IMR-90 (cell line): ENCODE results near the gene LRRC52.

Experiments used
- BHLHE40 ChIP-seq: fragments of 150-350 bp; IDR thresholded peaks from 2 replicates; pipeline ENCODE4 v1.6.1; 2016; ENCODE audit warnings: mild to moderate bottlenecking, low read depth, low read length
- CEBPB ChIP-seq: IDR thresholded peaks from 2 replicates; pipeline ENCODE4 v1.6.1; 2012; ENCODE audit warnings: low read depth, low read length, improper control_type of control experiment
- CHD1 ChIP-seq: IDR thresholded peaks from 2 replicates; pipeline ENCODE4 v1.6.1; 2012; ENCODE audit warnings: low read depth, low read length, improper control_type of control experiment
- FOS ChIP-seq: fragments of 150-350 bp; IDR thresholded peaks from 2 replicates; pipeline ENCODE4 v1.6.1; 2016; ENCODE audit warnings: low read depth, low read length
- MAFK ChIP-seq: IDR thresholded peaks from 2 replicates; pipeline ENCODE4 v1.6.1; 2012; ENCODE audit warnings: low read depth, low read length, improper control_type of control experiment
- MXI1 ChIP-seq: IDR thresholded peaks from 2 replicates; pipeline ENCODE4 v1.6.1; 2012; ENCODE audit warnings: low read depth, mild to moderate bottlenecking, low read length, moderate library complexity, borderline replicate concordance
- NFE2L2 ChIP-seq: fragments of 150-350 bp; IDR thresholded peaks from 2 replicates; pipeline ENCODE4 v1.6.1; 2016; ENCODE audit warnings: low read depth, mild to moderate bottlenecking, low read length
- POLR2A ChIP-seq: IDR thresholded peaks from 2 replicates; pipeline ENCODE4 v1.6.1; 2012; ENCODE audit warnings: mild to moderate bottlenecking, low read depth, low read length
- RCOR1 ChIP-seq: IDR thresholded peaks from 2 replicates; pipeline ENCODE4 v1.6.1; 2012; ENCODE audit warnings: mild to moderate bottlenecking, low read length, improper control_type of control experiment; ENCODE audit not compliant: insufficient replicate concordance
- RFX5 ChIP-seq: IDR thresholded peaks from 2 replicates; pipeline ENCODE4 v1.8.0; 2012; ENCODE audit warnings: low read depth, mild to moderate bottlenecking, low read length, moderate library complexity
- SMC3 ChIP-seq: fragments of 150-350 bp; IDR thresholded peaks from 2 replicates; pipeline ENCODE4 v1.6.1; 2016; ENCODE audit warnings: low read depth, mild to moderate bottlenecking, antibody characterized with exemption, low read length, moderate library complexity
- TF ChIP-seq, protein P1 (sequence below): conservative IDR thresholded peaks from 2 replicates; pipeline ENCODE4 v1.5.1; 2012; ENCODE audit warnings: mild to moderate bottlenecking, low read depth, low read length, improper control_type of control experiment
- TF ChIP-seq, protein P2 (sequence below): fragments of 150-350 bp; IDR thresholded peaks from 2 replicates; pipeline ENCODE4 v1.6.1; 2016; ENCODE audit warnings: low read depth, mild to moderate bottlenecking, low read length, moderate library complexity, borderline replicate concordance
- TF ChIP-seq, protein P3 (sequence below): fragments of 150-350 bp; IDR thresholded peaks from 2 replicates; pipeline ENCODE4 v1.6.1; 2017; ENCODE audit warnings: mild to moderate bottlenecking, antibody characterized with exemption, low read length, low read depth

DNA sequence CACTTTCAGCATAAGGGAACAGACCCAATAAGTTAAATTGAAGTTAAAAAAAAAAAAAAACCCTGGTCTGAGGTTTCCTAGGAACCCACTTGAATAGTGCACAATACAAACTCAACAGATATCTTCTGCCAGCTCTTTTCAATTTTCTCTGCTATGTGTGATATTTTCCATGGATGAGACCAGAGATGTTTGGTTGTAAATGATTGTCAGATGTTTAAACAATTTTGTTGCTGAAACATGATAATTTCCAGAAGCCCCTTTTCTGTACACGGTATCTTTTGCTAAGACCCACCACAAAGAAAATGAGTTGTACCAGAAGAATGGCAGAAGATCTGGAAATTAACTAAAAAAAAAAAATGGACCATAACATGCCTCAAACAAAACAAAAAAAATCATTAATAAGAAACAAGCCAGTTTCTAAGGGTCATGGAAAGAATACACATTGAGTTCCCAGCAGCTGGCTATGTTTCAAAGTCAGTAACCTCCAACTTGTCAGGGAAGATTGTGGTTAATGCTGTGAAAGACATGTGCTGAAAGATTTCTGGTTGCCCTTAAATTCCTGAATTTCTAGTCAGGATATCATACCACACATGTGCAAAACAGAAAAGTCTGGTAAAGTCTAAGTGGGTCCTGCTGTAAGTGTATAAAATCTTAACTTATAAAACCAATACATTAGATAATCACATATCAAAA is 51.6 kb downstream of the LRRC52 start:
- TF ChIP-seq, protein P1, sequence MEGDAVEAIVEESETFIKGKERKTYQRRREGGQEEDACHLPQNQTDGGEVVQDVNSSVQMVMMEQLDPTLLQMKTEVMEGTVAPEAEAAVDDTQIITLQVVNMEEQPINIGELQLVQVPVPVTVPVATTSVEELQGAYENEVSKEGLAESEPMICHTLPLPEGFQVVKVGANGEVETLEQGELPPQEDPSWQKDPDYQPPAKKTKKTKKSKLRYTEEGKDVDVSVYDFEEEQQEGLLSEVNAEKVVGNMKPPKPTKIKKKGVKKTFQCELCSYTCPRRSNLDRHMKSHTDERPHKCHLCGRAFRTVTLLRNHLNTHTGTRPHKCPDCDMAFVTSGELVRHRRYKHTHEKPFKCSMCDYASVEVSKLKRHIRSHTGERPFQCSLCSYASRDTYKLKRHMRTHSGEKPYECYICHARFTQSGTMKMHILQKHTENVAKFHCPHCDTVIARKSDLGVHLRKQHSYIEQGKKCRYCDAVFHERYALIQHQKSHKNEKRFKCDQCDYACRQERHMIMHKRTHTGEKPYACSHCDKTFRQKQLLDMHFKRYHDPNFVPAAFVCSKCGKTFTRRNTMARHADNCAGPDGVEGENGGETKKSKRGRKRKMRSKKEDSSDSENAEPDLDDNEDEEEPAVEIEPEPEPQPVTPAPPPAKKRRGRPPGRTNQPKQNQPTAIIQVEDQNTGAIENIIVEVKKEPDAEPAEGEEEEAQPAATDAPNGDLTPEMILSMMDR: no peak
- no peak for TF ChIP-seq BHLHE40
- TF ChIP-seq POLR2A: no peak
- TF ChIP-seq MAFK: no peak
- no peak for TF ChIP-seq CEBPB
- no peak for TF ChIP-seq RFX5
- no peak for TF ChIP-seq SMC3
- TF ChIP-seq, protein P2, sequence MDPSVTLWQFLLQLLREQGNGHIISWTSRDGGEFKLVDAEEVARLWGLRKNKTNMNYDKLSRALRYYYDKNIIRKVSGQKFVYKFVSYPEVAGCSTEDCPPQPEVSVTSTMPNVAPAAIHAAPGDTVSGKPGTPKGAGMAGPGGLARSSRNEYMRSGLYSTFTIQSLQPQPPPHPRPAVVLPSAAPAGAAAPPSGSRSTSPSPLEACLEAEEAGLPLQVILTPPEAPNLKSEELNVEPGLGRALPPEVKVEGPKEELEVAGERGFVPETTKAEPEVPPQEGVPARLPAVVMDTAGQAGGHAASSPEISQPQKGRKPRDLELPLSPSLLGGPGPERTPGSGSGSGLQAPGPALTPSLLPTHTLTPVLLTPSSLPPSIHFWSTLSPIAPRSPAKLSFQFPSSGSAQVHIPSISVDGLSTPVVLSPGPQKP: no peak
- TF ChIP-seq FOS: no peak
- TF ChIP-seq CHD1: no peak
- TF ChIP-seq NFE2L2: no peak
- TF ChIP-seq, protein P3, sequence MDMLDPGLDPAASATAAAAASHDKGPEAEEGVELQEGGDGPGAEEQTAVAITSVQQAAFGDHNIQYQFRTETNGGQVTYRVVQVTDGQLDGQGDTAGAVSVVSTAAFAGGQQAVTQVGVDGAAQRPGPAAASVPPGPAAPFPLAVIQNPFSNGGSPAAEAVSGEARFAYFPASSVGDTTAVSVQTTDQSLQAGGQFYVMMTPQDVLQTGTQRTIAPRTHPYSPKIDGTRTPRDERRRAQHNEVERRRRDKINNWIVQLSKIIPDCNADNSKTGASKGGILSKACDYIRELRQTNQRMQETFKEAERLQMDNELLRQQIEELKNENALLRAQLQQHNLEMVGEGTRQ: no peak
- no peak for TF ChIP-seq RCOR1
- no peak for TF ChIP-seq MXI1
